Kidney (tissue), 2 donors: ENCODE measurements around the gene KLKB1. TPM values are rescaled to one million over a fixed set of nuclear protein-coding genes. Genes with fewer than 3 reads are reported as not detected.

ENCODE experiments used
- polyA plus RNA-seq: library from polyadenylated mRNA; stranded (reverse); fragments of 350-450 nt; fragmentation: Illumina TruSeq; extraction: RNeasy Lipid Tissue Mini Kit (QIAGEN cat#74804); gene quantifications from one replicate; pipeline ENCODE4 v1.2.3, GENCODE V29; 2014; ENCODE audit warnings: low read depth, low replicate concordance; ENCODE audit not compliant: insufficient read depth
- total RNA-seq: library from RNA; stranded (reverse); fragmentation: NEBNext Ultra II Directional; extraction: Animal tissue kit (Norgen Biotek cat#: 25700); gene quantifications from one replicate; pipeline ENCODE4 v1.2.1, GENCODE V29; 2021
- donor health status: DM: yes; HTN: yes; CAD: no.

KLKB1 gene
- total and polyA plus RNA-seq, 2 donors from 2014 or later = 2.1 to 5.7 TPM

Other genes starting within 250 kb of the KLKB1 start
- gene TLR3, start 158.4 kb upstream of the KLKB1 start, total RNA-seq = 22.7 TPM
- 5.1 TPM for gene TLR3, start 158.4 kb upstream of the KLKB1 start, polyA plus RNA-seq
- 37.8 TPM for gene FAM149A, start 122.8 kb upstream of the KLKB1 start, total RNA-seq
- 32.4 TPM for gene FAM149A, start 122.8 kb upstream of the KLKB1 start, polyA plus RNA-seq
- gene CYP4V2, start 35.9 kb upstream of the KLKB1 start, total RNA-seq = 69.8 TPM
- gene CYP4V2, start 35.9 kb upstream of the KLKB1 start, polyA plus RNA-seq = 29.5 TPM
- gene F11, start 38.7 kb downstream of the KLKB1 start, total RNA-seq = 1.5 TPM
- 15.7 TPM for gene F11, start 38.7 kb downstream of the KLKB1 start, polyA plus RNA-seq